ENCODE data around the gene DNAH9.

DNA sequence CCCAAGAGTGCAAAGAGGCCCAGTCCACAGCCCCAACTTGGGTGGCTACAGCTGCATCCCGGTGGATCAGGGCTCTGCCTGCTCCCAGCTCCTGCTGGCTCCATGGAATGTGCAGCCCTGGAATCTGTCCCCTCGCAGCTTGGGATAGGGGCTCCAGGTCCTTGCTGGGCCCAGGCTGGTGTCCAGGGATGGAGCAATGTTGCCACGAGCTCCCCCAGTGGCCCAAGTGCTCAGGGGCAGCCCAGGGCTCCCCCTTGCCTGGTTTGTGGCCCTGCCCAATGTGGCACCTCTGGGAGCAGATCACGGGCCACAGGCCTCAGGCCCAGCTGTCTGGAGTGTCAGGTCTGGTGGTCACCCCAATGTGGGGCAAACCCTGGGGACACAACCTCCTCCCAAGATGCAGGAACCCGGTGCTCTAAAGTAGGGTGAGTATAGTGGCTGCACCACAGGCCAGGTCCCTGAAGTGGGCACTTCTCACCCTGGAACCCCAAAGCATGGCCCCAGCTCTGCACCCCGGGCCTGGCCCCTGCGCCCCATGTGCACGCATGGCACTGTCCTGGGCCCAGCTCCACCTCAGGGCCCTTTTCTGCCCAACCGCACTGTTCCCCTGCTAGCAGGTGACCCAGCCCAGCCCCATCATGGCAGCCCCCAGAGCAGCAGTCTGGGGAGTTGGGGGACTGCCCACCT is 14.8 kb upstream of the DNAH9 start:
- TF ChIP-seq, protein P1, sequence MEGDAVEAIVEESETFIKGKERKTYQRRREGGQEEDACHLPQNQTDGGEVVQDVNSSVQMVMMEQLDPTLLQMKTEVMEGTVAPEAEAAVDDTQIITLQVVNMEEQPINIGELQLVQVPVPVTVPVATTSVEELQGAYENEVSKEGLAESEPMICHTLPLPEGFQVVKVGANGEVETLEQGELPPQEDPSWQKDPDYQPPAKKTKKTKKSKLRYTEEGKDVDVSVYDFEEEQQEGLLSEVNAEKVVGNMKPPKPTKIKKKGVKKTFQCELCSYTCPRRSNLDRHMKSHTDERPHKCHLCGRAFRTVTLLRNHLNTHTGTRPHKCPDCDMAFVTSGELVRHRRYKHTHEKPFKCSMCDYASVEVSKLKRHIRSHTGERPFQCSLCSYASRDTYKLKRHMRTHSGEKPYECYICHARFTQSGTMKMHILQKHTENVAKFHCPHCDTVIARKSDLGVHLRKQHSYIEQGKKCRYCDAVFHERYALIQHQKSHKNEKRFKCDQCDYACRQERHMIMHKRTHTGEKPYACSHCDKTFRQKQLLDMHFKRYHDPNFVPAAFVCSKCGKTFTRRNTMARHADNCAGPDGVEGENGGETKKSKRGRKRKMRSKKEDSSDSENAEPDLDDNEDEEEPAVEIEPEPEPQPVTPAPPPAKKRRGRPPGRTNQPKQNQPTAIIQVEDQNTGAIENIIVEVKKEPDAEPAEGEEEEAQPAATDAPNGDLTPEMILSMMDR (IDR thresholded peaks at IDR 0.05; ENCODE audit: low read depth, low read length, missing input control): no peak
- TF ChIP-seq, protein P2, sequence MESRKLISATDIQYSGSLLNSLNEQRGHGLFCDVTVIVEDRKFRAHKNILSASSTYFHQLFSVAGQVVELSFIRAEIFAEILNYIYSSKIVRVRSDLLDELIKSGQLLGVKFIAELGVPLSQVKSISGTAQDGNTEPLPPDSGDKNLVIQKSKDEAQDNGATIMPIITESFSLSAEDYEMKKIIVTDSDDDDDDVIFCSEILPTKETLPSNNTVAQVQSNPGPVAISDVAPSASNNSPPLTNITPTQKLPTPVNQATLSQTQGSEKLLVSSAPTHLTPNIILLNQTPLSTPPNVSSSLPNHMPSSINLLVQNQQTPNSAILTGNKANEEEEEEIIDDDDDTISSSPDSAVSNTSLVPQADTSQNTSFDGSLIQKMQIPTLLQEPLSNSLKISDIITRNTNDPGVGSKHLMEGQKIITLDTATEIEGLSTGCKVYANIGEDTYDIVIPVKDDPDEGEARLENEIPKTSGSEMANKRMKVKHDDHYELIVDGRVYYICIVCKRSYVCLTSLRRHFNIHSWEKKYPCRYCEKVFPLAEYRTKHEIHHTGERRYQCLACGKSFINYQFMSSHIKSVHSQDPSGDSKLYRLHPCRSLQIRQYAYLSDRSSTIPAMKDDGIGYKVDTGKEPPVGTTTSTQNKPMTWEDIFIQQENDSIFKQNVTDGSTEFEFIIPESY (IDR thresholded peaks at IDR 0.05): no peak
- TF ChIP-seq, protein P3, sequence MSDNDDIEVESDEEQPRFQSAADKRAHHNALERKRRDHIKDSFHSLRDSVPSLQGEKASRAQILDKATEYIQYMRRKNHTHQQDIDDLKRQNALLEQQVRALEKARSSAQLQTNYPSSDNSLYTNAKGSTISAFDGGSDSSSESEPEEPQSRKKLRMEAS (IDR thresholded peaks at IDR 0.05): no peak
- TF ChIP-seq YY1 (IDR thresholded peaks at IDR 0.05): no peak
- TF ChIP-seq RAD21 (IDR thresholded peaks at IDR 0.05): no peak
- no peak for TF ChIP-seq RXRA (IDR thresholded peaks at IDR 0.05)

All from liver (tissue), 3 donors.